ENCODE measurements around the gene TBC1D25. TPM values are rescaled to one million over a fixed set of nuclear protein-coding genes. Genes with fewer than 3 reads are reported as not detected.

Gene TBC1D25
- total RNA-seq, 4 donors from 2014 or later, result 10.3 to 22.4 (median 16.4) TPM

DNA sequence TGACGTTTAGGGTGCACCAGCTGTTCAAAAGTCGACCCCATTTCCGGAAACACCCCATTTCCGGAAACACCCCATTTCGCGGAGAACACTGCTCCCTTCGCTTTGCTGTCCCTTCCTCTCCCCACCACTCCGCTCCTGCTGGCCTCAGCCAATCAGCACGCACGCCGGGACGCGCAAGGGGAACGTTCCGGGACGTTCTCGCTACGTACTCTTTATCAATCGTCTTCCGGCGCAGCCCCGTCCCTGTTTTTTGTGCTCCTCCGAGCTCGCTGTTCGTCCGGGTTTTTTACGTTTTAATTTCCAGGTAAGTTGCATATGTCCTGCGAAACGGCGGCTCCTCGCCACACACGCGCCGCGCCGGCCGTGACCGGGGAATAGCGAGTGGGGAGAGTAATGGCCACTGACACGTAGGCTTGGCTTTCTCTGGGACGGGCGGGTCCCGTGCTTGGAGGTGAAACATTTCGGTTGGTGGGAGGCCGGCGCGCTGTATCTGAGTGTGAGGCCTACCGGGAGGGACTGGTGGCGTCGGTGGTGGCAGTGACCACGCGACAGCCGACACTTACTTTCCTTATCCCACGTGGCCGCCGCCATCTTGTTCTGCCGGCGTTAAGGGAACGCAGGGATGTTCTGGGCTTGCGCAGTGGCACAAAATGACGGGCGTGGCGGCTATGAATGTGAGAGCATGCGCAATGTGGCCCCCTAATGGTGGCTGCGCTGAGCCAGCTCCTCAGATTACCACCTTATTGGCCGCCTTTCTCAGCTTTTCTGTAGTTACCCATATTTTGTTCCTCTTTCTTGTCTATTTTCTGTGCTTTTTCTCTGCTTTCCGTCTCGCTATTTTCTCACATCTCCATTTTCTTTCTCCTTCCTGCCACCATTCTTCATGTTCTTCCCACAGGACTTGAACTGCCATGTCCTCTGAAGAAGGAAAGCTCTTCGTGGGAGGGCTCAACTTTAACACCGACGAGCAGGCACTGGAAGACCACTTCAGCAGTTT, 35.1 kb downstream of the TBC1D25 start, which contains the start of gene RBM3:
RBM3 (plus strand) TSS at position 215 of the 997 bp plus-strand sequence; CDS start at position 912, 697 bp downstream.
- H3K4me1 ChIP-seq, result peaks cover 16 to 24% (median 18%) of the 10 kb centered on the region in 4 donors
- WGBS, result 47% methylated on average over 71 of the region's 71 CpGs
- peak within 1 kb of the TSS; percentile 97 to 99 (median 98) for H3K27ac ChIP-seq (replicated peaks in 1 of 4)
- H3K9me3 ChIP-seq, result no peaks in the 10 kb centered on the region
- H3K36me3 ChIP-seq, result peaks cover 18 to 45% (median 37%) of the 10 kb centered on the region in 4 donors
- DNase-seq (ENCODE audit: extremely low spot score), result peak; percentile 98
- intact Hi-C loops (cut with DNase I), result no loop called here
- peak; percentile 85 for TF ChIP-seq POLR2A (IDR thresholded peaks at IDR 0.05; ENCODE audit: low read depth)
- TF ChIP-seq POLR2AphosphoS5 (IDR thresholded peaks at IDR 0.05), result peak; percentile 88 to 99
- no peak for TF ChIP-seq EP300 (IDR thresholded peaks at IDR 0.05)
- TF ChIP-seq, protein P1, sequence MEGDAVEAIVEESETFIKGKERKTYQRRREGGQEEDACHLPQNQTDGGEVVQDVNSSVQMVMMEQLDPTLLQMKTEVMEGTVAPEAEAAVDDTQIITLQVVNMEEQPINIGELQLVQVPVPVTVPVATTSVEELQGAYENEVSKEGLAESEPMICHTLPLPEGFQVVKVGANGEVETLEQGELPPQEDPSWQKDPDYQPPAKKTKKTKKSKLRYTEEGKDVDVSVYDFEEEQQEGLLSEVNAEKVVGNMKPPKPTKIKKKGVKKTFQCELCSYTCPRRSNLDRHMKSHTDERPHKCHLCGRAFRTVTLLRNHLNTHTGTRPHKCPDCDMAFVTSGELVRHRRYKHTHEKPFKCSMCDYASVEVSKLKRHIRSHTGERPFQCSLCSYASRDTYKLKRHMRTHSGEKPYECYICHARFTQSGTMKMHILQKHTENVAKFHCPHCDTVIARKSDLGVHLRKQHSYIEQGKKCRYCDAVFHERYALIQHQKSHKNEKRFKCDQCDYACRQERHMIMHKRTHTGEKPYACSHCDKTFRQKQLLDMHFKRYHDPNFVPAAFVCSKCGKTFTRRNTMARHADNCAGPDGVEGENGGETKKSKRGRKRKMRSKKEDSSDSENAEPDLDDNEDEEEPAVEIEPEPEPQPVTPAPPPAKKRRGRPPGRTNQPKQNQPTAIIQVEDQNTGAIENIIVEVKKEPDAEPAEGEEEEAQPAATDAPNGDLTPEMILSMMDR (IDR thresholded peaks at IDR 0.05), result peak; percentile 22 to 43 (median 40)
- no peaks in the 10 kb centered on the region for H3K27me3 ChIP-seq
- H3K4me3 ChIP-seq, result peak within 1 kb of the TSS; percentile 73 to 79 (median 76)

DNA sequence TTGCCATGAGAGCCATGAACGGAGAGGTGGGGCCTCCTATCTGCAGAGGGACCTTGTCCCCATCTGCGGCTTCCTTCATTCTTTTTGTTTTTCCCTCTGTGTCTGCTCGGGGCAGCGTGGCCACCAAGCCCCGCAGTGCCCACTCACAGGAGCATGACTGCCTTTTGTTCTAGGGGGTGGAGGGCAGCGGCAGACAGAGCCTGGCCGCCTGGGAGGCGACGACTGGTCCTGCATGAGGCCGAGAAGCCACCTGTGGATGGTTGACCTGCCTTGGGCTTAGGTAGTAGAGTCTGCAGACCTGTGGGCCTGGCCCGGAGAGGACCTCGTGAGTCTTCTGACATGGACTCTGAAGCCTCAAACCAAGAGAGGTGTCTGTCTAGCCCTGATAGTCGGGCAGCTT, 36.1 kb downstream of the TBC1D25 start:
- peak overlapping the region; percentile 73 to 79 (median 76) for H3K4me3 ChIP-seq
- WGBS, result 75% methylated on average over 3 of the region's 13 CpGs
- TF ChIP-seq, protein P1 (IDR thresholded peaks at IDR 0.05), result no peak
- TF ChIP-seq EP300 (IDR thresholded peaks at IDR 0.05) (no peak), POLR2AphosphoS5 (IDR thresholded peaks at IDR 0.05) (no peak), POLR2A (IDR thresholded peaks at IDR 0.05; ENCODE audit: low read depth) (no peak)
- no peak for DNase-seq (ENCODE audit: extremely low spot score)
- intact Hi-C loops (cut with DNase I), result no loop called here
- no peaks in the 10 kb centered on the region for H3K9me3 ChIP-seq
- H3K27me3 ChIP-seq, result no peaks in the 10 kb centered on the region
- peaks cover 18 to 47% (median 39%) of the 10 kb centered on the region in 4 donors for H3K36me3 ChIP-seq
- peaks cover 16 to 24% (median 18%) of the 10 kb centered on the region in 4 donors for H3K4me1 ChIP-seq
- H3K27ac ChIP-seq (replicated peaks in 1 of 4), result peak overlapping the region; percentile 97 to 99 (median 98)

DNA sequence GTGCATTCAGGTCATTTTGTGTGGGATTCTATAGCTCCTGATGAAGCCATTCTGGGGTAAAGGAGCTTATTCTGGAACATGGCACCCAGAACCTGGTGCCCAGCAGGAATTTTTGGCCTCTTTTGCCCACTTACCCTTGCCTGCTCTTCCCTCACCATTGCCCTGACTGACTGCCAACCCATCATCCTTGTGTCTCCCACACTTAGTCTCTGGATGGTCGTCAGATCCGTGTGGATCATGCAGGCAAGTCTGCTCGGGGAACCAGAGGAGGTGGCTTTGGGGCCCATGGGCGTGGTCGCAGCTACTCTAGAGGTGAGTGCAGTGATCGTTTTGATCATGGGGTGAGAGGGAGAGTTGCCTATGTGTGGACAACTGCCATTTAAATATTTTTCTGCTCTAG, 36.6 kb downstream of the TBC1D25 start:
- H3K9me3 ChIP-seq, result no peaks in the 10 kb centered on the region
- WGBS, result 69% methylated on average over 6 of the region's 6 CpGs
- TF ChIP-seq, protein P1 (IDR thresholded peaks at IDR 0.05), result no peak
- TF ChIP-seq EP300 (IDR thresholded peaks at IDR 0.05), result no peak
- TF ChIP-seq POLR2AphosphoS5 (IDR thresholded peaks at IDR 0.05), result no peak
- no peak for TF ChIP-seq POLR2A (IDR thresholded peaks at IDR 0.05; ENCODE audit: low read depth)
- peaks cover 16 to 24% (median 18%) of the 10 kb centered on the region in 4 donors for H3K4me1 ChIP-seq
- peaks cover 18 to 47% (median 39%) of the 10 kb centered on the region in 4 donors for H3K36me3 ChIP-seq
- no peak for DNase-seq (ENCODE audit: extremely low spot score)
- peak overlapping the region in 3 of 4 donors; percentile 97 to 98 (median 98) for H3K27ac ChIP-seq (replicated peaks in 1 of 4)
- H3K4me3 ChIP-seq, result peak overlapping the region in 3 of 4 donors; percentile 73 to 78 (median 74)
- H3K27me3 ChIP-seq, result no peaks in the 10 kb centered on the region
- intact Hi-C loops (cut with DNase I), result no loop called here

DNA sequence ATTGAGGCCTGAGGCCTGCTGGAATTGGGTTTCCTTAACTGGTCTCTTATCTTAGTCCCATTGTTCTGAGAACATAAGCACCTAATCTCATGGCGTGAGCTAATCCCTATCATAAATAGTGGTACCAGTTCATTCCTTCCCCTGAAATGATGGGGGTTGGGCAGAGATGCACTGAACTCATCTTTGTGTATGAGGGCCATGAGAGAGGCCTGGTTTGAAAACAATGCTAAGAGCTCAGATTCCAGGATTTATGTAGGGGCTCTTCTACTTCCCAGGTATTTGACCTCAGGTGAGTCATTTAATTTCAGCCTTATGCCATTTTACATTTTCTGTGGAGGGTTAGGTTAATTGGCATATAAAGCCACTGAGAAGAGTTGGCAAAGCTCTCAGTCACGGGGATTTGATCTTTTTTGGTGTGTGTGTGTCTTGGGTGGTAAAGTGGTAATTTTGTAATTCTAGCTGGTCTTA, 39.2 kb downstream of the TBC1D25 start:
- H3K4me1 ChIP-seq, result peaks cover 16 to 24% (median 17%) of the 10 kb centered on the region in 4 donors
- intact Hi-C loops (cut with DNase I), result no loop called here
- no peak overlapping the region for H3K27ac ChIP-seq (replicated peaks in 1 of 4)
- WGBS, result 66% methylated on average over 2 of the region's 2 CpGs
- peaks cover 18 to 47% (median 39%) of the 10 kb centered on the region in 4 donors for H3K36me3 ChIP-seq
- no peaks in the 10 kb centered on the region for H3K9me3 ChIP-seq
- TF ChIP-seq POLR2A (IDR thresholded peaks at IDR 0.05; ENCODE audit: low read depth), result no peak
- no peak for TF ChIP-seq POLR2AphosphoS5 (IDR thresholded peaks at IDR 0.05)
- TF ChIP-seq EP300 (IDR thresholded peaks at IDR 0.05), result no peak
- TF ChIP-seq, protein P1 (IDR thresholded peaks at IDR 0.05), result no peak
- no peak for DNase-seq (ENCODE audit: extremely low spot score)
- no peaks in the 10 kb centered on the region for H3K27me3 ChIP-seq
- H3K4me3 ChIP-seq, result no peak overlapping the region
